Neural cell (in vitro differentiated cells): ENCODE measurements around the gene ZC3H15. TPM values are rescaled to one million over a fixed set of nuclear protein-coding genes. Genes with fewer than 3 reads are reported as not detected.

Experiments
- H2AFZ ChIP-seq: fragments of 200-600, 300-800 bp; sonication (generic), shearing (Covaris generic); 2 replicates; pipeline ENCODE4 v1.6.0; 2014; ENCODE audit warnings: low read depth, mild to moderate bottlenecking, antibody characterized with exemption, low read length, moderate library complexity
- H3F3A ChIP-seq: fragments of 200-600 bp; shearing (Covaris generic); 2 replicates; pipeline ENCODE4 v1.6.1; 2016; ENCODE audit warnings: mild to moderate bottlenecking, moderate library complexity, mixed read lengths, antibody characterized with exemption, low read length; ENCODE audit not compliant: insufficient read depth, poor library complexity, severe bottlenecking
- H3K27ac ChIP-seq: fragments of 200-600, 300-800 bp; sonication (generic), shearing (Covaris generic); 2 replicates; pipeline ENCODE4 v1.5.1; 2014; ENCODE audit warnings: mild to moderate bottlenecking, low read length, moderate library complexity
- H3K27me3 ChIP-seq: fragments of 300-800, 200-600 bp; sonication (generic), shearing (Covaris generic); 2 replicates; pipeline ENCODE4 v1.6.0; 2014; ENCODE audit warnings: mild to moderate bottlenecking, low read depth, low read length, moderate library complexity; ENCODE audit not compliant: insufficient read depth
- H3K36me3 ChIP-seq: fragments of 300-800, 200-600 bp; sonication (generic), shearing (Covaris generic); 2 replicates; pipeline ENCODE4 v1.5.1; 2014; ENCODE audit warnings: mild to moderate bottlenecking, antibody characterized with exemption, low read length, moderate library complexity; ENCODE audit not compliant: insufficient read depth
- H3K4me2 ChIP-seq: fragments of 300-800, 200-600 bp; sonication (generic), shearing (Covaris generic); 2 replicates; pipeline ENCODE4 v1.6.0; 2014; ENCODE audit warnings: mild to moderate bottlenecking, low read length
- H3K4me3 ChIP-seq: fragments of 300-800, 200-600 bp; sonication (generic), shearing (Covaris generic); 2 replicates; pipeline ENCODE4 v1.5.1; 2014; ENCODE audit warnings: mild to moderate bottlenecking, low read length, moderate library complexity
- H3K79me2 ChIP-seq: fragments of 200-600 bp; shearing (Covaris generic); replicated peaks from 2 replicates; pipeline ENCODE4 v1.6.0; 2014; ENCODE audit warnings: mild to moderate bottlenecking, low read length, moderate library complexity; ENCODE audit not compliant: insufficient read depth
- H3K9ac ChIP-seq: fragments of 300-800, 200-600 bp; sonication (generic), shearing (Covaris generic); 2 replicates; pipeline ENCODE4 v1.6.1; 2016; ENCODE audit warnings: mild to moderate bottlenecking, low read length, mixed read lengths
- H3K9me2 ChIP-seq: fragments of 200-600 bp; shearing (Covaris generic); 2 replicates; pipeline ENCODE4 v1.6.1; 2016; ENCODE audit warnings: mild to moderate bottlenecking, low read length, mixed read lengths; ENCODE audit not compliant: insufficient read depth
- H3K9me3 ChIP-seq: fragments of 200-600, 300-800 bp; sonication (generic), shearing (Covaris generic); 2 replicates; pipeline ENCODE4 v1.6.1; 2016; ENCODE audit warnings: mild to moderate bottlenecking, mixed run types, low read length, moderate library complexity, mixed read lengths
- H4K20me1 ChIP-seq: fragments of 200-600 bp; shearing (Covaris generic); 2 replicates; pipeline ENCODE4 v1.6.1; 2016; ENCODE audit warnings: mild to moderate bottlenecking, mixed run types; ENCODE audit not compliant: insufficient read depth
- CTCF ChIP-seq: fragments of 450-650 bp; IDR thresholded peaks from 2 replicates; pipeline ENCODE4 v1.5.1; 2014; ENCODE audit warnings: antibody characterized with exemption, mild to moderate bottlenecking, moderate library complexity; ENCODE audit not compliant: poor library complexity, severe bottlenecking
- EP300 ChIP-seq: fragments of 450-650 bp; conservative IDR thresholded peaks from 2 replicates; pipeline ENCODE4 v1.6.1; 2014; ENCODE audit warnings: antibody characterized with exemption, mild to moderate bottlenecking, moderate library complexity; ENCODE audit not compliant: poor library complexity, severe bottlenecking
- EZH2 ChIP-seq: fragments of 200-600, 300-800 bp; shearing (Covaris generic), sonication (generic); IDR thresholded peaks from 2 replicates; pipeline ENCODE4 v1.6.1; 2014; ENCODE audit warnings: antibody characterized with exemption, low read length, borderline replicate concordance, mild to moderate bottlenecking; ENCODE audit not compliant: insufficient read depth, poor library complexity, severe bottlenecking
- MXI1 ChIP-seq: fragments of 450-650 bp; conservative IDR thresholded peaks from 2 replicates; pipeline ENCODE4 v1.6.1; 2014; ENCODE audit warnings: antibody characterized with exemption, mild to moderate bottlenecking; ENCODE audit not compliant: poor library complexity, severe bottlenecking
- POLR2AphosphoS5 ChIP-seq: IDR thresholded peaks from 2 replicates; pipeline ENCODE4 v1.6.1; 2012
- RAD21 ChIP-seq: fragments of 450-650 bp; conservative IDR thresholded peaks from 2 replicates; pipeline ENCODE4 v1.6.1; 2014; ENCODE audit warnings: antibody characterized with exemption, mild to moderate bottlenecking, moderate library complexity
- SMC3 ChIP-seq: fragments of 450-650 bp; conservative IDR thresholded peaks from 2 replicates; pipeline ENCODE4 v1.6.1; 2014; ENCODE audit warnings: antibody characterized with exemption, mild to moderate bottlenecking, moderate library complexity; ENCODE audit not compliant: poor library complexity
- TAF1 ChIP-seq: IDR thresholded peaks from 2 replicates; pipeline ENCODE4 v1.6.1; 2012; ENCODE audit warnings: low read depth
- polyA plus RNA-seq: library from polyadenylated mRNA; depleted of rRNA; stranded (reverse); fragments of >200 nt; gene quantifications from 2 replicates; pipeline ENCODE4 v1.2.3, GENCODE V29; 2014
- TF ChIP-seq, protein P1 (sequence below): IDR thresholded peaks from 2 replicates; pipeline ENCODE4 v1.6.1; 2012; ENCODE audit warnings: borderline replicate concordance

Gene ZC3H15
- polyA plus RNA-seq, 1 donor from 2014 or later = 149 TPM

GRCh38 chr2:186484062-186484735, 1.9 kb upstream of the ZC3H15 start:
- Histone ChIP-seq H3K27me3 (no peaks in the 10 kb centered on the region), H2AFZ (no peak overlapping the region), H3K9me2 (no peaks in the 10 kb centered on the region), H3K27ac (no peak overlapping the region), H3K79me2 (peaks cover 28% of the 10 kb centered on the region), H3K4me3 (no peak overlapping the region), H3K4me2 (no peak overlapping the region), H3K9me3 (no peaks in the 10 kb centered on the region), H3K36me3 (no peaks in the 10 kb centered on the region), H4K20me1 (no peaks in the 10 kb centered on the region), H3K9ac (no peak overlapping the region), H3F3A (no peaks in the 10 kb centered on the region)
- TF ChIP-seq MXI1 (no peak), SMC3 (no peak), EZH2 (no peak), EP300 (no peak), POLR2AphosphoS5 (no peak), TAF1 (no peak), CTCF (no peak)
- TF ChIP-seq, protein P1, sequence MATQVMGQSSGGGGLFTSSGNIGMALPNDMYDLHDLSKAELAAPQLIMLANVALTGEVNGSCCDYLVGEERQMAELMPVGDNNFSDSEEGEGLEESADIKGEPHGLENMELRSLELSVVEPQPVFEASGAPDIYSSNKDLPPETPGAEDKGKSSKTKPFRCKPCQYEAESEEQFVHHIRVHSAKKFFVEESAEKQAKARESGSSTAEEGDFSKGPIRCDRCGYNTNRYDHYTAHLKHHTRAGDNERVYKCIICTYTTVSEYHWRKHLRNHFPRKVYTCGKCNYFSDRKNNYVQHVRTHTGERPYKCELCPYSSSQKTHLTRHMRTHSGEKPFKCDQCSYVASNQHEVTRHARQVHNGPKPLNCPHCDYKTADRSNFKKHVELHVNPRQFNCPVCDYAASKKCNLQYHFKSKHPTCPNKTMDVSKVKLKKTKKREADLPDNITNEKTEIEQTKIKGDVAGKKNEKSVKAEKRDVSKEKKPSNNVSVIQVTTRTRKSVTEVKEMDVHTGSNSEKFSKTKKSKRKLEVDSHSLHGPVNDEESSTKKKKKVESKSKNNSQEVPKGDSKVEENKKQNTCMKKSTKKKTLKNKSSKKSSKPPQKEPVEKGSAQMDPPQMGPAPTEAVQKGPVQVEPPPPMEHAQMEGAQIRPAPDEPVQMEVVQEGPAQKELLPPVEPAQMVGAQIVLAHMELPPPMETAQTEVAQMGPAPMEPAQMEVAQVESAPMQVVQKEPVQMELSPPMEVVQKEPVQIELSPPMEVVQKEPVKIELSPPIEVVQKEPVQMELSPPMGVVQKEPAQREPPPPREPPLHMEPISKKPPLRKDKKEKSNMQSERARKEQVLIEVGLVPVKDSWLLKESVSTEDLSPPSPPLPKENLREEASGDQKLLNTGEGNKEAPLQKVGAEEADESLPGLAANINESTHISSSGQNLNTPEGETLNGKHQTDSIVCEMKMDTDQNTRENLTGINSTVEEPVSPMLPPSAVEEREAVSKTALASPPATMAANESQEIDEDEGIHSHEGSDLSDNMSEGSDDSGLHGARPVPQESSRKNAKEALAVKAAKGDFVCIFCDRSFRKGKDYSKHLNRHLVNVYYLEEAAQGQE = no peak

- Histone ChIP-seq H3K9ac (peak overlapping the region; percentile 90), H3K27me3 (no peaks in the 10 kb centered on the region), H3K9me2 (no peaks in the 10 kb centered on the region), H3K27ac (peak overlapping the region; percentile 94), H2AFZ (peak overlapping the region; percentile 93), H3K9me3 (no peaks in the 10 kb centered on the region), H3F3A (no peaks in the 10 kb centered on the region), H3K4me3 (peak overlapping the region; percentile 85), H3K79me2 (peaks cover 41% of the 10 kb centered on the region), H3K4me2 (peak overlapping the region; percentile 68), H4K20me1 (no peaks in the 10 kb centered on the region), H3K36me3 (no peaks in the 10 kb centered on the region)
- no peak for TF ChIP-seq SMC3
- TF ChIP-seq EP300 = no peak
- TF ChIP-seq CTCF = no peak
- no peak for TF ChIP-seq TAF1
- no peak for TF ChIP-seq EZH2
- TF ChIP-seq POLR2AphosphoS5 = no peak
- TF ChIP-seq, protein P1 = no peak
- no peak for TF ChIP-seq RAD21
- TF ChIP-seq MXI1 = no peak
Measured at GRCh38 chr2:186485576-186485870, 537 bp upstream of the ZC3H15 start.
